Peyer's patch (tissue), 4 donors: ENCODE measurements around the gene TIPRL.

Source experiments
- CTCF ChIP-seq, 6 experiments: fragments of 450-650 bp in 4 of 6; fragments of 200-600 bp in 2 of 6; sonication (generic) in 1 of 6; IDR thresholded peaks; one replicate each; pipeline ENCODE4 v1.5.1; 2017 to 2019; ENCODE audit warnings: antibody characterized with exemption in 6 of 6, mild to moderate bottlenecking in 3 of 6, moderate library complexity in 1 of 6
- POLR2A ChIP-seq, 2 donors: fragments of 450-650 bp; IDR thresholded peaks; one replicate each; pipeline ENCODE4 v1.5.1; 2017; ENCODE audit warnings: antibody characterized with exemption in 2 of 2, mild to moderate bottlenecking in 2 of 2, moderate library complexity in 2 of 2

GRCh38 chr1:168221275-168221674 is 42.5 kb downstream of the TIPRL start:
- TF ChIP-seq CTCF (IDR thresholded peaks at IDR 0.05), result no peak
- TF ChIP-seq POLR2A (IDR thresholded peaks at IDR 0.05), result no peak
